HEK293T (cell line): Measurements from ENCODE around the gene NOL4L.

Experiments used
- BHLHE40 ChIP-seq: fragments of 450-650 bp; IDR thresholded peaks from 2 replicates; pipeline ENCODE4 v1.6.1; 2016; ENCODE audit warnings: mild to moderate bottlenecking, moderate library complexity, borderline replicate concordance
- SP1 ChIP-seq: fragments of 450-650 bp; IDR thresholded peaks from 2 replicates; pipeline ENCODE4 v1.6.1; 2017

DNA sequence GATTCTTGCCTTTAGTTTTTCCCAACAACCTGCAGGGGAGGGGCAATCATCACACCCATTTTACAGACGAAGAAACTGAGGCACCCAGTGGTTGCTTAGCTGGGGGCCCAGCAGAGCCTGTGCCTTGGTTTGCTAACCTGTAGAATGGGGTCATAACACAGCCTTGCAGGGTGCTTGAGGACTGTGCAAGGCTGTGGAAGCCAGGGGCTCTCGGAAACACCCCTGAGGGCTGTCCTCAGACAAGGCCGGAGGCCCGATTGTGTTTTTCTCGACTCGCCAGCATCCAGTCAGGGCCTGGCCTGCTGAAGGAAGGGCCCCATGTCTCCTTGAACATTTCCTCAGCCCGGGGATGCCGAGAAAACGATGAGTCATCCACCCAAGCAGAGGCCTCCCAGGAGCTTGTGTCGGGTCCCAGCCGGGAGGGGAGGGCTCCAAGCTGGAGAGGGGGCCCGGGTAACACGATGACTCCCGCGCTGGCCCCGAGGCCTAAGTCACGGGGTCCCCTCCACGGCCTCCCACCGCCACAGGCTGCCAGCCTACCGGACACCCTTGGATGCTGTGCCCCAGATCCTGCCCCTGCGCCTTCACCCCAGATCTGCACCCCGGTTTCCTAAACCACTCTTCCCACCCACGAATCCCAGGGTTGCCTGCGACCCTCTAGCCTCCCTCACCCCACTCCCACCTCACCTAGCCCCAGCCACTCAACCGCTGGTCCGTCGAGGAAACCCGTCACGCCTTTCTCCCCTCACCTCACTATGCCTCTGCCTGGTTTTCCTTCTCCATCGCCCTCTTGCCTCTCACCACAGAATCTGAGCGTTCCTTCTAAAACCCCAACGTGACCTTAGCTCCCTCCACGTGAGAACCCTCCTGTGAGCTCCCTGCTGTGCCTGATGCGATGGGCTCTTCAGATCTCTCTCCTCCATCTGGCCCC lies 10.6 kb downstream of the NOL4L start:
- TF ChIP-seq SP1: no peak
- TF ChIP-seq BHLHE40: no peak
